Measurements from ENCODE around the gene MYO5A.

DNA sequence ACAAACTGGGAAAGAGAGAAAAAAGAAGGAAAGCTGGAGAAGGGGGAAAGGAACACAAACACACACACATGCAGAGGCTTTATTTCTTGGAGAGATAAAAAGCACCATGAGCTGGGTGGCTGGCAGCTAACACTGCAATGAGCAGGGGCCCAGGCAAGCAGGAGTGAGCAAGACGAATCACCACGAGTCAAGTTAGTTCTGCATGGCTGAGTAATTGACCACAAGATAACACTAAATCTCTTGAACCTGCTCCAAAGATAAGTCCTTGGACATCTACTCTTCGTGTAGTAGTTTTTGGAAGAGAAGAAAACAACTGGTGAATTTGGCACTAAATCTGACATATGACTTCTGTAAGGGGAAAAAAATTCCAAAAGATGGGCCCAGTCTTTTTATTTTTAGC, 100.9 kb downstream of the MYO5A start:
- TF ChIP-seq, protein P1, sequence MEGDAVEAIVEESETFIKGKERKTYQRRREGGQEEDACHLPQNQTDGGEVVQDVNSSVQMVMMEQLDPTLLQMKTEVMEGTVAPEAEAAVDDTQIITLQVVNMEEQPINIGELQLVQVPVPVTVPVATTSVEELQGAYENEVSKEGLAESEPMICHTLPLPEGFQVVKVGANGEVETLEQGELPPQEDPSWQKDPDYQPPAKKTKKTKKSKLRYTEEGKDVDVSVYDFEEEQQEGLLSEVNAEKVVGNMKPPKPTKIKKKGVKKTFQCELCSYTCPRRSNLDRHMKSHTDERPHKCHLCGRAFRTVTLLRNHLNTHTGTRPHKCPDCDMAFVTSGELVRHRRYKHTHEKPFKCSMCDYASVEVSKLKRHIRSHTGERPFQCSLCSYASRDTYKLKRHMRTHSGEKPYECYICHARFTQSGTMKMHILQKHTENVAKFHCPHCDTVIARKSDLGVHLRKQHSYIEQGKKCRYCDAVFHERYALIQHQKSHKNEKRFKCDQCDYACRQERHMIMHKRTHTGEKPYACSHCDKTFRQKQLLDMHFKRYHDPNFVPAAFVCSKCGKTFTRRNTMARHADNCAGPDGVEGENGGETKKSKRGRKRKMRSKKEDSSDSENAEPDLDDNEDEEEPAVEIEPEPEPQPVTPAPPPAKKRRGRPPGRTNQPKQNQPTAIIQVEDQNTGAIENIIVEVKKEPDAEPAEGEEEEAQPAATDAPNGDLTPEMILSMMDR (conservative IDR thresholded peaks at IDR 0.05 in 1 of 2, IDR thresholded peaks at IDR 0.05 in 1 of 2; ENCODE audit: low read depth in 1 of 2, low read length in 2 of 2): no peak
- TF ChIP-seq EZH2 (IDR thresholded peaks at IDR 0.05; ENCODE audit: low read length, missing control alignments): no peak

All from fibroblast of lung (primary cell).